AG09309 (cell line): ENCODE results near the gene ZPBP.
"Not testable (repeated sequence)": the region's sequence is repeated elsewhere in the genome, so short reads cannot be mapped to it uniquely, and the experiment has no call there.

Experiments used
- DNase-seq: peaks from one replicate; pipeline ENCODE4 v3.0.0-alpha.2; 2010; ENCODE audit warnings: low read depth
- H3K4me3 ChIP-seq: 2 replicates; pipeline ENCODE4 v1.5.1; 2011; ENCODE audit warnings: mild to moderate bottlenecking, low read depth, low read length, moderate library complexity; ENCODE audit not compliant: control insufficient read depth
- CTCF ChIP-seq: IDR thresholded peaks from 2 replicates; pipeline ENCODE4 v1.5.1; 2011; ENCODE audit warnings: mild to moderate bottlenecking, low read depth, low read length, inconsistent platforms; ENCODE audit not compliant: insufficient read depth, control insufficient read depth; ENCODE audit errors: missing control alignments

ZPBP gene

GRCh38 chr7:50056131-50056530 lies 36.9 kb downstream of the ZPBP start:
- no peak for DNase-seq
- no peak for TF ChIP-seq CTCF
- H3K4me3 ChIP-seq: no peak overlapping the region

- DNase-seq: no peak
- no peak overlapping the region for H3K4me3 ChIP-seq
- no peak for TF ChIP-seq CTCF
These were observed 45.3 kb downstream of the ZPBP start for GRCh38 chr7:50047716-50048115.

- H3K4me3 ChIP-seq, DNase-seq: not testable (repeated sequence)
These were observed 51.9 kb downstream of the ZPBP start for GRCh38 chr7:50041165-50041564.

GRCh38 chr7:50037086-50037485 lies 56.0 kb downstream of the ZPBP start:
- no peak overlapping the region for H3K4me3 ChIP-seq
- no peak for DNase-seq
- TF ChIP-seq CTCF: no peak

GRCh38 chr7:50022991-50023390 lies 70.1 kb downstream of the ZPBP start:
- H3K4me3 ChIP-seq: no peak overlapping the region
- no peak for DNase-seq
- no peak for TF ChIP-seq CTCF

GRCh38 chr7:50022451-50022850 lies 70.6 kb downstream of the ZPBP start:
- H3K4me3 ChIP-seq: no peak overlapping the region
- TF ChIP-seq CTCF: no peak
- no peak for DNase-seq

- TF ChIP-seq CTCF: no peak
- DNase-seq: no peak
- H3K4me3 ChIP-seq: no peak overlapping the region
These were observed 97.4 kb downstream of the ZPBP start for GRCh38 chr7:49995681-49996080.
